Stimulated activated naive CD4-positive, alpha-beta T cell (primary cell): ENCODE results near the gene MACROD2.

Experiments used
- DNase-seq, 6 experiments: peaks; one replicate each; lab custom pipeline; 2025; lab: John Stamatoyannopoulos, UW

Gene MACROD2

DNA sequence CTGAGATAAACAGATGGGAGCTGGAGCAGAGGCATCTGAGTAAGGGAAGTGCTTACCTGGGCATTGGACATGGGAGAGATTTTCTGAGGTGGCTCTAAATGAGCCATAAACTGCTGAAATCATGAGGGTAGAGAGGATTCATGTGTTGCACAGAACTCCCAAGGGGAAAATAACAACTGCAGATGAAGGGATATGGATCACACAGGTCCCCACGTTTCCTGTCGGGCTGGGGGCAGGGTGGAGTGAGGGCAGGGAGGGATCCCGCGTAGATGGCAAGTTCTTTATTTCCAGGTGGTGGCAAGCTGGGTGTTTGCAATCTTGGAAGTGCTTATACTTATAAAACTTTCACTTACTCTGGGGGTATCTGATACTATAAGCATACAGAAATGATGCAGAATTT is 764.7 kb downstream of the MACROD2 start:
- DNase-seq: no peak

DNA sequence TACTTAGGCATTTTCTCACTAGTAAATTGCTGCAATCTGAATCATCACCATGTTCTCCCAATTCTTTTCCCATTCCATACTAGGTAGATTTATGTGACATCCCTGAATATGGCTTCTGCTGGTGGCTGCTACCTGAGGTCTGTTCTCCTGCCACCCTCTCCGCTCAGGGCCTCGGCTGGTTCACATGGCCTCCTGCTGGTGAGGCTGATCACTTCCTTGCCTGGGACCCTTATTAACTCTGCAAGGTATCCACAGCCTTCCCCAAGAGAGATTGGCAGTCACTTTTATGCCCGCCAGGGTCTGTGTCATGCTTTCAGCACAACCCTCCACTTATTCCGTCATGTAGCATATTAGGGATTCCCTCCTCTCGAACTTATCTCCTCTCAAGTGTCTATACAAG is 766.6 kb downstream of the MACROD2 start:
- DNase-seq: no peak

DNA sequence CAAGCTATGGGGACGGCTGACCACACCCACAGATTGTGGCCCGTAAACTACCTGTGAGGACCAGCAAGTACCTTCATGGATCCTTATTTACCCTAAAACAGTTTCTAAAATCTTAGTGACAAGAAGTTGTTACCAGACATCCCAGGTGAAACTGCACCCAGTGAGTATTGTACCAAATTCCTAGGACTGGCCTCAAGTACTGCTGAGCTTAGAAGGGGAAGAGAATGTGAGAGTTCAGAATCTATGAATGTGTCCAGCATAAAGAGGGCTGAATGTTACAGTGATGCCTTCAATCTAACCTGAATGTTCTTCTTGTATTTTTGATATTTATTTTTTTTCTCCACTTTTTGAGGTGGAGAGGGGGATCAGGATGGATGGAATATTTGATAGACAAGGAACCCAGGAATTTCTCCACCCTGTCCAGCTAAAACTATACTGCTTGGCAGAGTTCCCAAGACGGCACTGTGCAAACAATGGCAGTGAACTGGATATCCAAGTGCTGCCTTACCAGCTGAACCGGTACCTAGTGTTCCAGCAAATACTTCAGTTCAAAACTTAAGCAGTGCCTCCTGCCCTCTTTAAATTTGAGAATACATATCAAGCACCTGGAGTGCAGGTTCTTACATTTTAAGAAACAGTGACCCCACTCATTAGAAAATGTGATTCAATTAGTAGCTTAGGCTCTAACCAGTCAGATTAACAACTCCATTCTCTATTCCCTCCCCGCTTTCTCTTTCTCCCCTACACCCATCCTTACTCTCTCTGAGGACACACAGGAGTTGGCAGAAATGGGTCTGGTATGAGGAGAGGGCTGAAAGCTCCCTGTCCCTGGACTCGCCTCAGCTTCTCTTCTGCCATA is 769.4 kb downstream of the MACROD2 start:
- DNase-seq: no peak

DNA sequence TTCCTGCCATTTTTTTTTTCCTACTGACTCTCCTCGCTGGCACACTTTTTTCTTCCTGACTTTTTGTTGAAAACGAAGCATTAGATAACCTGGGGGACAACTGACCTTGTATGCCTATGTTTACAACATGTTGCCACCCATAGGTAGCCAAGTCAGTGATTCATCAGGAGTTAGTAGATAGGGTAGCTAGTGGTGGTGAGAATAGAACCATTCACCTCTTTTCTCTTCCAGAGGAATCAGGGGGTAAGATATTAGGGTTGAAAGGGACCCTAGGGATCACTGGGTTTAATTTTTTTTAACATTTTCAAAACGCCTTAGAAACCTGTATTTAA is 770.0 kb downstream of the MACROD2 start:
- DNase-seq: no peak

DNA sequence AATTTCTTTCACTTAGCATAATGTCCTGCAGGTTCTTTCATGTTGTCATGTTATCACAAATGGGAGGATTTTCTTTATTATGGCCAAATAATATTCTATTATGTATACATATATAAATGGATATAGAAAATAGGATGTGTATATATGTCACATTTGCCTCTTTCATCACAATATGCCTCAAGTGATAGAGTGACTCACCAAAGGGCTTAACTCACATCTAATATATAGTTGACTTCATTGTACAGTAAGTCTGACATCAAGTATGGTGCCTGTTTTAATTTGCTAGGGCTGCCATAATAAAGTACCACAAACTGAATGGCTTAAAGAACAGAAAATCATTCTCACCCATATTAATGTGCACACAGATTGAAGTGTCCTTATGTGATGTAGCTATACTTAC is 778.2 kb downstream of the MACROD2 start:
- no peak for DNase-seq

DNA sequence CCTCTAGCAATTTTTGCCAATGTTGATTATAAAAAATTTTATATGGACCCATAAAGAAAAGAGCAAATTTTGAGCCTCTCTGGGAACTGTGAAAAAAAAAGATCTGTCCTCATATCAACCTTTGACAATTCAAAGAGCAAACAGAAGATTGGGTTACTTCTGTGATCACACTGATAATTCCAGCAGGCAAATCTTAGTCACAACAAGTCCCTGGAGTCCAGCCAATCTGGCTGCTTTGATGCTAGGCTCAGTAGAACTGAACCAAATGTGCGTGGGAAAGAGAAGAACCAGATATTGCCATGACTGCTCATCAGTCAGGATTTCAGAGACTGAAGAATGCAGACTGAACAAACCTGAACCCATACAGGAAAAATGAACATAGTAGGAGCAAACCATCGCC is 780.5 kb downstream of the MACROD2 start:
- no peak for DNase-seq

DNA sequence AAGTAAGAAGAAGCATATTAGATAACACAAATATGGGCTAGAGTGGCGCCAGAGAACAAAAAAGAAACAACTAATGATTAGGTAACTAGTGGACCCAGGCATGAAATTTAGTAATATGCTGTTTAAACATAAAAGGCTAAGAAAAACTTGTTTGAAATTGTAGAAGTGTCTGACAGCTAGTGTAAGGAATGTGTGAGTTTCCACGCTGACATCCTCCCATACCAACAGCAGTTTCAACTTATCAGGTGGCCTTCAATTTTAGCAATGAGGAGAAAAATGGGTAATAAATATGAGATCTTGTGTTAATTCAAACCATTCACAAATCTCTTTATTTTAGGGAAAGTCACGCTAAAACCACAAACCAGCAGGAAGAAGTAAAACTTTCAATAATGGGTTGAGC is 782.3 kb downstream of the MACROD2 start:
- DNase-seq: no peak

DNA sequence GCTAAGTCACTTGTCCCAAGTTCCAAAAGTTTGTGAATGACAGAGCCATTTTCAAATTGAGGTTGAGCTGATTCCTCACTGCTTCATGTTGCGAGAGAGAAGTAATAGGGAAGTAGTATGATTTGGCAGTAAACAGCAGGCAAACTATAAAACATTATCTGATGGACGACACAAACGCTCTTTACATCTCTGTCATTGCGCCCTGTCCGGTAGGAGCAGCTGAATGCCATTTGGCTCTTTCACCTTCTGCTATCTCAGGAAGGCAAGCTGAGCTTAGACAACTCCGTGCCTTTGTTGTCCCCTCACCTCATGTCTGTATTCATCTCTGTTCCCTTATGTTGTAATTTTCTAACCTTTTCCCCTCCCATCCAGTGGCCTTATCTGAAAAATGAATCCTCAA is 782.8 kb downstream of the MACROD2 start:
- DNase-seq: no peak

DNA sequence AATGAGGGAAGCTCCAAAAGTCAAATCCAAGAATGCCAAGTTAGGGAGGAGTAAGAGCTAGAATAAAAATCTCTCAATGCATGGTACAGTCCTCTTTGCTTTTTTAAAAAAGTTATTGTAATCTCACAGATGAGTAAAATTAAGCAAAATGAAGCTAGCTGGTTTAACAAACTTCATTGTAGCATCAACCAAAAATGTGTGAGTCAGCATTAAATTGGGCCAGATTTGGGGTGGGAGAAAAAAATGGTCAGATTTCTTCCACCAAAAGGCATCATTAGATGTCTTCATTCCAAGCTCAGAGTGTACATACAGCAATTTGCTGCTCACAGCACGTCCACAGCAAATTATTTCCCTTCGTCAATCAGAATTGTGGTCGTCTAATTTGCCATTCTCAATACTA is 783.6 kb downstream of the MACROD2 start:
- DNase-seq: no peak

DNA sequence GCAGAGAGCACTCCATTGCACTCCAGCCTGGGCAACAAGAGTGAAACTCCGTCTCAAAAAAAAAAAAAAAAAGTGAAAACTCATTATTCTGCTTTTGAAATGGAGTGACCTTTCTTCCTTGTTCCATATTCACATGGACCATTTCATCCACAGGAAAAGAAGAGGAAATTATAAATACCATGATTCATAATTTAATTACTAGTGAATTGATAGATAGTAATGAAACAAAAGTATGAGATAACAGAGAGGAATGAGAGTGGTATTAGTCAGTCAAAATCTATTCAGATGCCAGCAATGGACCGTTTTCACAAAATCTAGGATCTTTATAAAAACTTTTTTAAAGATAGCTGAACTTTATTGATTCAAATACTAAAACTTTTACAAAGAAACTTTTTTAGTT is 785.2 kb downstream of the MACROD2 start:
- DNase-seq: no peak

DNA sequence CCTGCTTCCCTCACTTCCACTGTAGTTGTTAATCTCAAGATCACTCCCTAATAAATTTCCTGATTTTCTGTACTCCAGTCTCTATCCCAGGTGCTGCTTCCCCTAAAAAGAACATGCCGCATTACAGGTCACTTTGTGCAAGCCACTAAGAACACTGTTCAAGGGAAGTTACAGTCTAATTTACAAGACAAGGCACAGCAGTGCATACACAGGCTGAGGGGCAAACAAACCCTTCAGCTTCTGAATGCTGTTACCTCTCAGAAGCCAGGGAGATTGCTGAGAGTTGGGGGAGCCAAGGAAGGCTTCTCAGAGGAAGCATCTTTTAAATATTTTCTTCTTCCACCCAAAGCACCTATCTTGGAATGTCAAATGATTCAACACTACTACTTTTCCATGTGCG is 787.4 kb downstream of the MACROD2 start:
- no peak for DNase-seq

DNA sequence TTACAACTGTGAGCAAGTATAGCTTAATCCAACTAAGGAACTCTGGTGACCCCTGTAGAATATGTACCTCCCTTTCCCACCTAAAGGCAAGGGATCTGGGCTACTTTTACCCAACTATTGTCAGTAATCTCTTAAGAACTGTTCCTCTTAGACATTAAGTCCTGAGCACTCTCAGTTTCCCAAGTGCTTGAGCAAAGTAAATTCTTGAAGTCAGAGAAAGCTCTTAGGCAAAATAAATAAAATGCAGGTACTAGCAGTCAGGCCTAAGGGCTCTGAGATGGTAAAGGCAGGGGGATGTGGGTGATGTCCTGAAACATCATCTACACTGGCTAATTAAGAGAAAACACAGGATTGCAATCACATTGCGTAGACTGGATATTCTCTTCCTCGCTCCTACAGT is 788.5 kb downstream of the MACROD2 start:
- DNase-seq: no peak

DNA sequence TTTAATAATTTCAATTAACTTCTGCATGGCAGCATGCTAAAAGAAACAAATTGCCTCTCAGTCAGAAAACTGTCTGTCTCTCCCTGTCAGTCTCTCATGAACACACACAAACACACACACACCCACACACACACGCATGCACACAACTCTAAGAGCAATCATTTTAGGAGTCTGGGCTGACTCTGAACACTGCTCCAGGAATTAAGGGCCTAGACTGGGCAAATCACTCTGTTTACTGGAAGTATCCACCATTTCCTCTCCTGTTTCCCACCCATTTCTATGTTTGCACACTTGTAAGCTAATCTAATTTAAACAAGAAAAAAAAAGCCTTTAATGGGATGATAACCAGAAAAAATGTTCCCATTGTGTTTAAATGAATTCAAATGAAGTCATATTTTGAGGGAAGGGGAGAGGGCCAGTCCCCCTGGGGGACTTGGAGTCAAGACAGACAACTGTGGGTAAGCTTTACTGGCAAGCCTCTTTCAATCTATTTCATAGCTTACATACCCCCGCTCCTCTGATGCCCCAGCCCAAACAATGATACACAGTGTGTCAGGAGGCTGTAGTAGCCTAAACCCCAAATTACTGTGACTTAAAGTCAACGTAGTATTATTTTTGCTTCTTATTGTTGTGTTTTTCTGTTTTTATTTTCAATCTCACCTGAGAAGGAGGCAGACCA is 789.9 kb downstream of the MACROD2 start:
- DNase-seq: no peak

DNA sequence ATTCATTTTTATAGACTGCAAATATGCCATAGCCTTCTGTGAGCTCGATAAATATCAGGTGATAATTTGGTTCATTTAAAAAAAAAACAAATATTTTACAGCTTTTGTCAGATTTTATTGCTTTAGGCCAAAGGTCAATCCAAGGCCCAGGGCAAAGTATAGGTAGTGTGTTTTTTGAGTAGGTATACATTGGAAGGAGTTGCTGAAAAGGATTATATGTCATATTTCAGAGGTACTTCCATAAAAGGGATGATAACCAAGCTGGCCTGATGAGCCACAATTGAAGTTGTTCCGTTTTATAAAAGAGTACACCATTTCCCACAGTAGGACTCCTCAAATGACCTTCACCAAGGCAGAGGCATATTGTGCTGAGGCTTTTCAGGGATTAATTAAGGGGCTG is 794.9 kb downstream of the MACROD2 start:
- DNase-seq: no peak

DNA sequence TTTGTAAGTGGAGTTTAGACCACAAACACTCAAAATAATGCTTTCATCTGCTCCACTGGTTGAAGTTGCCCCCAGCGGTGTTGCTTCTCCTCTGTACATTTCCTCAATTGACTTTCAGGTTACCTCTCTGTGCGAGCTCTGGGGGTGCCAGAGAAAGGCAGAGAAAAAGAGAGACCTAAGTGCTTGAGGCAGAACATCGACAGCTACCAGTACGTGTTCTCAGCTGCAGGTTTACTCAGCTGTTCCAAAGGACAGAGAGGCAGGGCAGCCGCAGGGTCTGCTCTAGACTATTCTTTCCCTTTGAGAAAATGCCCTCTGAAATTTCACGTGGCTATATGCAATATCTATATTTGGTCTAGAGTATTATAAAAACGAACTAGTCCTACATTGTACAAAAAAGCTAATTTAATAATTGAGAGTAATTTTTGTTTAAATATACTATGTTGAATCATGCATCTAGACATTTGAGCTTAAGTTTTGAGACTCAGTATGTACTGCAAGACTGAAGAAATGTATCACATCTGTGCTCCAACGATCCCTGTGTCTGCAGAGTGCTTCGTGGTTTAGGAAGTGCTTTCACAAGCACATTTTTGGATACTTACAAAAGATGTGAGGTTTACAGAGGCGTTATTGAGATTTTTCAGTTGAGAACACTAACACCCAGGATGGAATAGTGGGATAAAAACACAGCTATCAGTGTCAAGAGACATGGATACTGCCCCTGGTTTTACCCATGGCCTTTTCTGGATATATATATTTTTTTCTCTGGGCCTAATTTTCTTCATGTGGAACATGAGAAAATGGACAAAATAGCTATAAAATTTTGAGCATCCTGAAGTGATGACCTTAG is 795.7 kb downstream of the MACROD2 start:
- no peak for DNase-seq

DNA sequence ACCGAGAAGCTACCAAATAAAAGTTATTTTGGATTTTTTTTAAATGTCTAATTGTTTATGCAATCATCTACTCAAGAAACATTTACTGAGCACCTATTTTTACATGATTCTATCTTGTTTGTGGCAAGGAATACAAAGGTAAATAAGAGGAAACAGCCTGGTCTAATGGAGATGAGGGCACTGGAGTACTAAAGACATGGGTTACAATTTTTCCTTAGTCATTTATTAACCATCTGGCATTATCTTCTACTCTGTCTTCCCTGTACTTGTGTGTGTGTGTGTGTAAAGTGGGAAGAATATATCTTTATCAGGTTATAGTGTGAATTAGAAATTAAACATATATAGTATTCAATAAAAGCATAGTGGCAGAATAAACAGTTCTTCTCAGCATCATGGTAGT is 797.6 kb downstream of the MACROD2 start:
- no peak for DNase-seq

DNA sequence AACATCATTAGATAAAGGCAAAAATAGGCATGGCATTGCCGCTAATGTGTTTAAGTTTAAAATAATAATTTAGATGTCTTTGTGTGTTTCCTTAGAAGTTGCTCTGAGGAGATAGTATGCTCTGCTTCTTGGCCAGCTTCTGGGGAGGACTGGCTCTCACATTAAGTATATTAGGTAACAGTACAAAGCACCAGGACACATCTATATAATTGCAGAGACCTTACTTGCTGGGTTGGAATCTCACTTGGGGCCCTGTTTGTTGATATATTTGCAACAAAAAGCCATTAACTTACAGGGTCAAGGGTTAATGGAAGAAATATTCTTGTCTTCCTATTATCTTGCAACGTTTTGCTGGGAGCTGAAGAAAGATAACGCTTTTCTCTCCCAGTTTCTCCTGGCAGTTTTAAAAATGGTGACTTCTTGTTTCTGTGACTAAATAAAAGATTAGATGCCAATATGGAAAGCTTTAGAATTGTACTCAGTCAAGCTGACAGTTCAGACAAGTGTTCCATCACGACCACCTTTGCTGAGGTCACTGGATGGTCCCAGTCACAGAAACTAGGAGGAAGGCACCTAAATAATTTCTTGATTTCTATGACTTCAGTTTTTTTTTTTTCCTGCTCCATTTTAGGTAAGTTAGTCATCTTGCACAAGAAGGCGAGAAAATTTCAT is 804.4 kb downstream of the MACROD2 start:
- DNase-seq: no peak

DNA sequence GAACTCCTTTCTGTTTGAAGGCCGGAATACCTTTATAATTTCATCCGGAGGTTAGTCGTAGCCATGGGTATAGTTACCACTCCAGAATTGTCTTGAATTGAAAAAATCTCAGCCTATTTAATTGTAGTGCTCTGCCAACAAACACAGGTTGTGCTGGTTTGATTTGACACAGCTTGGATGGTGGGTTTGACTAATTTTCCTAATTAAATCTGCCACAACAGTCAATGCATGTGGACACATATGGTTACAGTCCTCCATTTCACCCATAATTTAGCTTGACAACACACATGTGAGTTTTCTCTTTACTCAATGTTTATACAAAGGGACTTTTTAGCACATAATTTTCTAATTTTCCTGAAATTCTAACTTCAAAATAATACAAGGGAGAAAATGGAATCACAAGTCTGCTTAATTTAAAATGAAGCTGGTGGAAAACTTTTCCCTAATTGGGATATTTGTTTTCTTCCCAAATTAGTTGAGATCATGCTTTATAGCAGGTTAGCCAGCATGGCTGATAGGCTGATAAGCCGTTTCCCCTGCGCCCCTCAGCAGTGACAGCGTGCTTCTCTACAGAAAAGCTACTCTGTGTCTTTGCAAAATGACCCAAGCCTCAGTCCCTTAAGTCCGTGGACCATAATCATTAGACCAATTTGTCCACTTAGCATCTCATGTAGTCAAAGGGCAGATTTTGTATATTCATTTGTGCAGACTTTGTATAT is 805.5 kb downstream of the MACROD2 start:
- no peak for DNase-seq

DNA sequence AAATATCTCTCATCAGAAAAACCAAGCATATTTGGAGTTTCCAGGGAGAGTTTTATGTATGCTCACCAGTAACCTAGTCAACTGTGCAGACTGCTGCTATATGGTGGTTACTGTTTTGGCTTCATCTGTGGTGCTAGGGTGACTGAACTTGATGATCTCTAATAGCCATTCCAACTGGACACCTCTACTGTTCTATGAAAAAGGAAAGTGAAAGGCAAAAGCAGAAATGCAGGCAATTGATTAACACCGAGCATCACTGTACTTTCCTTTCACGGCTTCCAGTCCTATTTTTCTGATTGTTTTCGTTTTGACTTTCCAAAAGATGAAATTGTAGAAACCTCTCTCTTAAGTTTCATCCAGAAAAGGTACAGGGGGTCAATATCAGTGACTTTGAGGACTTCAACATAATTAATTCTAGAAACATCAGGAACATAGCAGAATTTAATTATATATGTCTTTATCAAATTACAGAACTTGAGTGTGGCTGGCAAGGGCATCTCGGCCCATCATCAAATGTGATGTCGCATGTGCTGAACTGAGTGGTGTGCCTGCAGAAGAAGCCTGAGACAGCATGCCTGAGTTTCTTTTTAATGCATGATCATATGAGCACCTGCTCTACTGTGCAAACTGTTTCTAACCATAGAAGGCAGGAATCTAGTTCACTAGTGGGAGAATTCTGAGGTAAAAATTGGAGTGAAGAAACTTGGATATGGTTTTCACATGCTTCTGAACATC is 806.4 kb downstream of the MACROD2 start:
- no peak for DNase-seq

DNA sequence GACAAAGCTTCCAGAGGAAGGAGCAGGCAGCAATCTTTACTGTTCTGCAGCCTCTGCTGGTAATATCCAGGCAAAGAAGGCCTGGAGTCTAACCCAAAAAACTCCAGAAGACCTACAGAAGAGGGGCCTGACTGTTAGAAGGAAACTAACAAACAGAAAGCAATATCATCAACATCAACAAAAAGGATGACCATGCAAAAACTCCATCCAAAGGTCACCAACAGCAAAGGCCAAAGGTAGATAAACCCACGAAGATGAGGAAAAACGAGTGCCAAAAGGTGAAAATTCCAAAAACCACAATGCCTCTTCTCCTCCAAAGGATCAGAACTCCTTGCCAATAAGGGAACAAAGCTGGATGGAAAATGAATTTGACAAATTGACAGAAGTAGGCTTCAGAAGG is 811.9 kb downstream of the MACROD2 start:
- DNase-seq: no peak

DNA sequence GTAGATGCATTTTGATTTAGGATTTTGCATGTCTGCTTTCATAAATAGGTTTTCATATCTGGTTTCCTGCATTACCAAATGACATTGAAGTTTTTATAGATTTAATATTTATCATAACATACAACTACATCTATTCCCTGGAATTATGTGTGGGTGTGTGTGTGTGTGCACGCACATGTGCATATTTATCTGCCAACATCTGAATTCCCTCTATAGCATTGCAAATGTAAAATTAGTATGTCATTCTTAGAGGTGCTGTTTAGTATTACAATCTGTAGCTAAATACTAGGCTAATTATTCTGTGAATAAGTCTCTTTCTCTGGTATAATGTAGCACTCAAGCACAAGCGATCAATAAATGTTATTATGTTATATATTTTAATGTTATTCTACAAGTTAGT is 820.0 kb downstream of the MACROD2 start:
- no peak for DNase-seq
